Measurements from ENCODE around the gene YWHAB.

DNA sequence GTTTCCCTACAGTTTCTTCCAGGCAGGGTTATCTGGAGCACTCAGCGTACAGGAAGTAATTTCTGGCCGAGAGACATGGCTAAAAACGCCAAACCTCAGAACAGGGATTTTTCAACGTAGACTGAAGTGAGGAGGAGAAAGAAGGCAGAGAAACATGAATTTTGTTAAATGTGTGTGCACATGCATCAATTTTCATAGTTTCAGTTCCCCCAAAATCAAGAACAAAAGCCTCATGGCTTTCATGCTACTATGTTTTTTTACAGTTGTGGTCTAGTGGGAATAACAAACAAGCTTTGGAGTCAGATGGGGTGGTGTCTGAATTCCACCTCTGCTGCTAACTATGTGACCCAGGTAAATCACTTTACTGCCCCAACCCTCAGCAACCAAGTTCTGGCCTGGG, 69.8 kb downstream of the YWHAB start:
- TF ChIP-seq, protein P1, sequence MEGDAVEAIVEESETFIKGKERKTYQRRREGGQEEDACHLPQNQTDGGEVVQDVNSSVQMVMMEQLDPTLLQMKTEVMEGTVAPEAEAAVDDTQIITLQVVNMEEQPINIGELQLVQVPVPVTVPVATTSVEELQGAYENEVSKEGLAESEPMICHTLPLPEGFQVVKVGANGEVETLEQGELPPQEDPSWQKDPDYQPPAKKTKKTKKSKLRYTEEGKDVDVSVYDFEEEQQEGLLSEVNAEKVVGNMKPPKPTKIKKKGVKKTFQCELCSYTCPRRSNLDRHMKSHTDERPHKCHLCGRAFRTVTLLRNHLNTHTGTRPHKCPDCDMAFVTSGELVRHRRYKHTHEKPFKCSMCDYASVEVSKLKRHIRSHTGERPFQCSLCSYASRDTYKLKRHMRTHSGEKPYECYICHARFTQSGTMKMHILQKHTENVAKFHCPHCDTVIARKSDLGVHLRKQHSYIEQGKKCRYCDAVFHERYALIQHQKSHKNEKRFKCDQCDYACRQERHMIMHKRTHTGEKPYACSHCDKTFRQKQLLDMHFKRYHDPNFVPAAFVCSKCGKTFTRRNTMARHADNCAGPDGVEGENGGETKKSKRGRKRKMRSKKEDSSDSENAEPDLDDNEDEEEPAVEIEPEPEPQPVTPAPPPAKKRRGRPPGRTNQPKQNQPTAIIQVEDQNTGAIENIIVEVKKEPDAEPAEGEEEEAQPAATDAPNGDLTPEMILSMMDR (conservative IDR thresholded peaks at IDR 0.05 in 1 of 2, IDR thresholded peaks at IDR 0.05 in 1 of 2; ENCODE audit: low read depth in 1 of 2, low read length in 2 of 2), result no peak
- TF ChIP-seq EZH2 (IDR thresholded peaks at IDR 0.05; ENCODE audit: low read length, missing control alignments), result no peak

All from fibroblast of lung (primary cell).